NCI-H1092 treated with DMSO at 0.1 percent for 48 hours (cell line): ENCODE data around the gene OMP.
A peak's percentile ranks its signal among the peaks of the same experiment; 100 is the strongest.
"Not testable (repeated sequence)": the region's sequence is repeated elsewhere in the genome, so short reads cannot be mapped to it uniquely, and the experiment has no call there.

Experiments used
- DNase-seq: peaks from one replicate; lab custom pipeline; 2025; lab: John Stamatoyannopoulos, UW

OMP gene

GRCh38 chr11:77087723-77088225 is 14.9 kb upstream of the OMP start:
- no peak for DNase-seq

GRCh38 chr11:77088236-77089003 is 14.2 kb upstream of the OMP start:
- DNase-seq: no peak

DNA sequence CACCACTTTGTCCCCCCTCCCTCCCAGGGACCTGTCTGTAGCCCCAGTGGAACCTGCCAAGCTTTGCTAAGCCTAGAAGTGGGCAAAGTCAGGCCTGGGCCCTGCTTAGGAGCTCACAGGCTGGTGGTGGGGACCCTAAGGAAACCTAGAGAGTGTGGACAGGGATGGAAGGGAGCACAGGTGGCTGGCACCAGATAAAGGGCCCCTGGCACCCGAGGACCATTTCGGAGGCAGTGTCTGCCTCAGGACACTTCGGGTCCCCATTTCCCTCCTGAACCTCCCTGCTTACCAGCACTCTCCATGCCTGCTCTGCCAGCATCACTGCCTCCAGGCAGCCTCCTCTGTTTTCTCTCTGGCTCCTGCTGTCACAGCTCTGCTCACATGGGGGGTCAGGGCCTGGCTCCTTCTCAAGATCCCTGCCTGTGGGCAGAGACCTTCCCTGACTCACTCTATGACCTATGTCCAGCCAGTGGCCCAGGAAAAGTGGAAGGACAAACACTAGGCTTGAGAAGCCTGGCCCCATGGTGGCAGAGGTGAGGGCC is 13.6 kb upstream of the OMP start:
- no peak for DNase-seq

DNA sequence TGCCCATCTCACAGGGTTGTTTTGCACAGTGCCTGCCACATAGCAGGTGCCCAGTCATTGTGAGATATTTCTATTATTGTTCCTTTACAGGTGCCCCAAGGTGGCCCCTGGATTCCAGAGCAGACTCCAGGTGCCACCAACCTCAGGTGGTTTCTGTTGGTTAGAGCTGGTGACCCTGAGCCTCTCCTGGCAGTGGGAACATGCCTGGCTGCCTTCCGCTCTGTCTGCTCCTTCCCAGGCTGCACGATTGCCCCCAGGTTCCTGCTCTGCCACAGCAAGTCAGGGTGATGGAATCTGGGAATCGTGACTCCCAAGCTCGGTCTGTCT is 12.6 kb upstream of the OMP start:
- no peak for DNase-seq

- DNase-seq: no peak
These were observed 12.1 kb upstream of the OMP start for GRCh38 chr11:77090373-77091111.

GRCh38 chr11:77091146-77091940 is 11.3 kb upstream of the OMP start:
- peak; percentile 79 for DNase-seq

DNA sequence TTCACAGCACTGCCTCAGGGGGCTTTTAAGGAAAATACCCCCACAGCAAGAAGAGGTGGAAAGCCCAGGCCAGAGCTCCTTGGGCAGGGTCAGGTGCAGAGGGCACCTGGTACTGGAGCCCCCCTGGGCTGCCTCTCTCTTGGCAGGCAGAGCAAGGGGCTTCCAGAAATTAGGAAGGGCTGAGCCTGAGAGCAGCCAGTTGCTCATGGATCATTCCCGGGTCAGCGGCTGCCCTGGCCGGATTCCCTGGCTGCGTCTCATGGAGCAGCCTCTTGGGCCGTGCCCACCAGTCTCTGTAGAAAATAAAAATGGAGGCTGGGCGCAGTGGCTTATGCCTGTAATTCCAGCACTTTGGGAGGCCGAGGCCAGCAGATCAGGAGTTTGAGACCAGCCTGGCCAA is 10.3 kb upstream of the OMP start:
- DNase-seq: no peak

DNA sequence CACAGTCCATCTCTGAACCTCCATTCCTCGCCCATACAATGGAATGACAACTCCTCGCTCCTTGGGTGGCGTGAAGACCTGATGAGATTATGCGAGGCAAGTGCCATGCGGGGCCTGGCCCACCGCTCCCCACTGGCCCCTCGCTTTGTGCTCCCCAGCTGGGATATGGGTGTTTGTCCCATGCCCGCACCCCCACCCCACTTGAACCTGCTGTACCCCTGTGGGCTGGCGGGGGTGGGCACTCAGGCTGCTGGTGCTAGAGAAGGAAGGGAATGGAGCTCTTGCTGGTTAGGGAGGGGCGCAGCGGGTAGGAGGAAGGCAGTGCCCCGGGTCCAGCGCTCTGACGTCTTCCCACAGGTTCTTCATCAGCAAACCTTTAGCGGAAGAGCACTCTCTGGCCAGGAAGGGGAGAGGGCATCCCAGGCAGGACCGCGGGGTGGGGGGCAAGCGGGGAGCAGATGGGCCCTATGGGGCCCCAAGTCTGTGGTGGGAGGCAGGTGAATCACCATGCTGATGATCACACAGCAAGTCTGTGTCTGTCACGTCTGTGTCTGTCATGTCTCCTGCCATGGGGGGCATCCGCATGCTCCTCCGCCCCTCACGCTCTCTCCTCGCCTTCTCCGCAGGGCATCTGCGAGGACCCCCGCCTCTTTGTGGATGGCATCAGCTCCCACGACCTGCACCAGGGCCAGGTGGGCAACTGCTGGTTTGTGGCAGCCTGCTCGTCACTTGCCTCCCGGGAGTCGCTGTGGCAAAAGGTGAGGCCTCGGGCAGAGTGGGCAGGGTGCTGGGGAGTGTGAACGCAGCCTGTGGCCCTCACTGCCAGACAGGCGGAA is 9.4 kb upstream of the OMP start:
- DNase-seq: no peak

DNA sequence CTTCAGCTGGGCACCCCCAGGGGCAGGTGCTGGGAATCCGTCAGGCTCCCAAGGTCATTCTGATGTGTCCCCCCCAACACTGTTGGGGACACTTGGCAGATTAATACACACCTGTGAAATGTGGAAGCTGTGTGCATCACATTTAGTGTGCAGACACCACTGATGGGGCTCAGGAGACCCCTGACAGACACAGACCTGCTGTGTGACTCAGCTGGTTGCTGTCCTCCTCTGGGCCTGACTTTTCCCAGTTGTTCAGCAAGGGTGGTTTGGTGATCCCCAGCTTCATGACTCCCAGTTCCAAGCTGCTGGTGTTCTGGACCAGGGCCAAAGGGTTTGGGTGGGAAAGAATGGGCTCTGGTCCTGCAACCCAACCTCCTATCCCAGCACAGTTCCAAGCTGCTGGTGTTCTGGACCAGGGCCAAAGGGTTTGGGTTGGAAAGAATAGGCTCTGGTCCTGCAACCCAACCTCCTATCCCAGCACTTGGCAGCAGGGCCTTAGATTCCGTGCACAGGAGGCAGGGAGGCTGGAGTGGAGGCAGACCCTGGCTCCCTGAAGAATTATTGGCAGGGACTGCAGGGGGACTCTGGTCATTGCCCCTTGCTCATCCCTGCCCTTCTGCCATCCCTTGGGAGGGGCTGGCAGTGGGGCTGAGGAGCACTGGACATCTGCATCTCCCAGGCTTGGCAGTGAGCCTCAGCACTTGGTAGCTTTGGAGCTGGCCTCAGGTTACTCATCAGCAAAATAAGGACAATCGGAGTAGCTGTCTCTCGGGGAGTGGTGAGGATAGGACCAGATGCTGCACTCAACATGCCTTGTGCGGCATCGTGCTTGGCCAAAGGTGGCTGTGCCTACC is 8.4 kb upstream of the OMP start:
- no peak for DNase-seq

GRCh38 chr11:77094841-77095365 is 7.7 kb upstream of the OMP start:
- DNase-seq: peak; percentile 60

DNA sequence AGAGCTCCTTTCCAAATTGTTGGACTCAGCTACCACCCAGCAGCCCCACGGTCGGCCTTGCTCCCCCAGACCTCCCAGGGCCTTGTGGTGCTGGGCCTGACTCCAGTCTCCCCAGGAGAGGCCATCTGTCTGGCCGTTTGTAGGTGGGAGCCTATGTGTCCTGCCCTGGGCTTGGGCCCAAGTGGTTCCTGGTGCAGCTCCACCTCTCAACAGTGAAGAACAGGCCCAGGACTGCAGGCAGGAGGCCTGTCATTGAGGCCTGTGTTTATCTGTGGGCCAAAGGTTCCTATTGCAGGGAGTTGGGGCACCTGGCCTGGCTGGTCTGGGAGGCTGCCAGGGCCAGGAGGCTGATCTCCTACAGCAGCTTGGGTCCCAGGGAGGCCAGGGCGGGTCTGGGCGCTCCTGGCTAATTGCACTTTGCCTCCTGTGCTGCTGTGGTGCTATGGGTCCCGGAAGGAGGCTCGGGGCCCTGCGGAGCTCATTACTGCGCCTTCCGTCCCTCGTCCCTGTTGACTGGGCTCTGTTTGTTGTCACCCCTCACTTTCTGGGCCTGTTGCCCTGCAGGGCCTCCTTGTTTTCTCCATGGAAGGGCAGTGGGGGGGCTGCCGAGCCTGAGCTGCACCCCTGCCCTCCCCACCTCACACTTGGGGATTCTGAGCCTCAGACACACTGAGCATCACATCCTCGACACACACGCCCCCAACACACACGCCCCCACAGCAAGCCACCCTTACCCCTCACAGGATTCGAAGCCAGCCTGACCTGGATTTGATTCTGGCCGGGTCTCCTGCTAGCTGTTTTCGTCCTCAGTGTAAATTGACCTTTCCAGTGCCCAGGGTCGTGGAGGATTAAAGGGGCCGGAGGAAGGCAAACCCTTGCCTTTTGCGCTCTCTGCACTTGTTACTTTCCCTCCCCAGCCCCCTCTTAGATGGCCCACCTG is 6.8 kb upstream of the OMP start:
- no peak for DNase-seq

GRCh38 chr11:77096591-77097019 is 6.0 kb upstream of the OMP start:
- DNase-seq: no peak

GRCh38 chr11:77097180-77097579 is 5.5 kb upstream of the OMP start:
- DNase-seq: not testable (repeated sequence)

DNA sequence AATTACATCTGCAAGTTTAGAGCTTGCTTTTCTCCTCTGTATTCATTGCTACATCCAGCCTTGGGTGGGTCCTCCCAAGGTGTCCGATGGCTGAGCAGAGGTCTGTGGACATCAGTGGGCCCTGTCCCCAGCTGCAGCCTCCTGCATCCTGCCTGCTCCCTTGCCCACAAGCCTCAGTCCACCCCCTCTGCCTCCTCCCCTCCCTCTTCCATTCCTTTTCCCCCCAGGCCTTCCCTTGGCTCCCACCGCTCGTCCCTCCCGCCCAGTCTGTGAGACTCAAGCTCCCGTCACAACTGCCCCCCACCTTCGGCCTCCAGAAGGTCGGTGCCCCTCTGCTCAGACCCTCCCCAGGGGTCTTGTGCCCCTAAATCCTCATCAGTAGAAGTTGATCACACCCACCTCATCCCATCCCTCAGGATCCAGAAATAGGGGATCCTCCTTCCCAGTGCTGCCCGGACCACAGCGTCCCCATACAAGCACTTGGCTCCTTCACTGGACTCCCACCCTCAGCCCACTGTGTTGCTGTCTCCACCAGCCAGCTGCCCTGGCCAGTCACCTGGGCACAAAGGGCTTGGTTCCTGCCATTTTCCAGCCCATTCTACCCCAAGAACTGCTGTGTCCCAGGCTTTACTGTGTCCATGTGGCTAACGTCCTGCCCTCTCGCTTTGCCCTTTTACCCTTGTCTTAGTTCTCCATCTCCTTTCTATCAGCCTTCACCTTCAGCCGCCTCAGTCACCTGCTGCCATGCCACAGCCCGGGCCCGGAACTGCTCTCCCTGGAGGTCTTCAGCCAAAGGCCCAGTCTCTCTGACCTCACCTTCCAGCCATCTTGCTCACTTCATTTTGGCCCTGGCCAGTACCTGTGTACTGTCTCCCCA is 2.2 kb upstream of the OMP start:
- no peak for DNase-seq

- DNase-seq: no peak
These were observed 1.6 kb upstream of the OMP start for GRCh38 chr11:77101043-77101537.

DNA sequence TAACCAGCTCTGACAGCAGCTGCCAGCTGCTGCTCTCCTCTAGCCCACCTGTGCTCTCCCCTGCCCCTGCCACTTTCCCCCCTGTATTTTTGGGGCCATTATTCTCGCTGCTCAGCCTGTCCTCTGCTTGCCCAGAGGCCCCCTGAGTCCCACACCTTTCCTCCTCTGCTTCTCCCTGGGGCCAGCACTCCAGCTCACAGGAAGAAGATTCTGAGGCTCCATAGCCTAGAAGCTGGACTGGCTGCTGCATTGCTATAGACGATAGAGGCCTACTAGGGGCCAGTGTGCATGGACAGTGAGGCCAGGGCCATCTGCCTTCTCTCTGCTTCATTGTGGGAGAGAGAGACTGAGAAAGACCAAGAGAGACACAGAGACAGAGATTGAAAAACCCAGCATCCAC is 679 bp downstream of the OMP start:
- DNase-seq: no peak

GRCh38 chr11:77104727-77105126 is 2.1 kb downstream of the OMP start:
- no peak for DNase-seq

- no peak for DNase-seq
These were observed 3.7 kb downstream of the OMP start for GRCh38 chr11:77106321-77106720.
